NCI-H345 treated with DMSO at 0.1 percent for 48 hours (cell line): ENCODE results near the gene NUP50.
"Not testable (repeated sequence)": the region's sequence is repeated elsewhere in the genome, so short reads cannot be mapped to it uniquely, and the experiment has no call there.

Experiments used
- DNase-seq: peaks from one replicate; lab custom pipeline; 2025; ENCODE audit not compliant: unreplicated experiment; lab: John Stamatoyannopoulos, UW

The NUP50 gene

DNA sequence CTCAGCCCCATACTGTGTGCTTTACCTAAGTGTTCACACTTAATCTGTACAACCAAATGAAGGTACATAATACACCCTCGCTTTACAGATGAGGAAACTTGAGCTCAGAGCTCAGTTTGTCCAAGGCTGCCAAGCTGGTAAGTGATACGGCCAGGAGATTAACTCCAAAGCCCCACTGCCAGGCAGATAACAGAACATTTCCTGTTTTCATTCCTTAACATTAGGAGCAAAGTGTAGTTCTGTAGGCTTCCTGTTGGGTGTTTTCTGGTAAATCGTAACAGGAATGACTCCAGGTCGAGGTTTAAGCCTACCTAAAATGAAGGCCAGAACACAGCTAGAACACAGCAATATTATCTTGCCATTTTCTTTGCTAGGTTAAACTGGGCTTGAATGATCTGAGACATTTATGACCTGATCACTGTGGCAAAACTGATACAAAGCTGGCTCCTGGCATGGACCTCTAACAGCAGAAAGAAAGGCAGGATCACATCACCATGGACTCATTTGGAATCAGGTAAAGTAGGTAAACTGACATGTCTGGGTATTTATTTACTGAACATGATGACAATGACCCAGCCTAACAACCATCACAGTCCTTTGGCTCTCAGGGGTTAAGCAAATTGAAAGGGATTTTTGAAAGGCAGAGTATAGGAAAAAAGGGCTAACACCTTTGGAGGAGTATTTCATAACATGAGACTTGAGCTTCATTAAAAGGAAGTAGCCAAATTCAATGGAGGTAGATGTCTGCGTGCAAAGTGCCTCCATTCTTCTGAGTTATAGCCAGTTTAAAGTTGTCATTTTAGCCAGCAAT lies 3.9 kb upstream of the NUP50 start:
- no peak for DNase-seq

- no peak for DNase-seq
Observed at GRCh38 chr22:45162531-45162930, 1.2 kb upstream of the NUP50 start.

DNA sequence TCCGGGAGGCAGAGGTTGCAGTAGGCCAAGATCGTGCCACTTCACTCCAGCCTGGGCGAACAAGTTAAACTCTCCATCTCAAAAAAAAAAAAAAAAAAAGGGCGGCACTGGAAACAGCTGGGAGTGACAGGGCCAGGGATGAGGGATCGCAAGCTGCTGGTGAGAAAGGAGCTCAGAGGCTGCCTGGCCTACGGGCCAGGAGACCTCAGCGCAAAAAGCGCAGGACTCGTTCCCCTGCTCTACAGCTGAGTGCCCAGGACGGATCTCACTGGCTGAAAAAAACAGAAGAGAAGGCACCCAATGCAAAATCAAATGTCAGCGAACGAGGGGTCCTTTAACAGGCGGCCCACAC lies 650 bp upstream of the NUP50 start:
- DNase-seq, result no peak

DNA sequence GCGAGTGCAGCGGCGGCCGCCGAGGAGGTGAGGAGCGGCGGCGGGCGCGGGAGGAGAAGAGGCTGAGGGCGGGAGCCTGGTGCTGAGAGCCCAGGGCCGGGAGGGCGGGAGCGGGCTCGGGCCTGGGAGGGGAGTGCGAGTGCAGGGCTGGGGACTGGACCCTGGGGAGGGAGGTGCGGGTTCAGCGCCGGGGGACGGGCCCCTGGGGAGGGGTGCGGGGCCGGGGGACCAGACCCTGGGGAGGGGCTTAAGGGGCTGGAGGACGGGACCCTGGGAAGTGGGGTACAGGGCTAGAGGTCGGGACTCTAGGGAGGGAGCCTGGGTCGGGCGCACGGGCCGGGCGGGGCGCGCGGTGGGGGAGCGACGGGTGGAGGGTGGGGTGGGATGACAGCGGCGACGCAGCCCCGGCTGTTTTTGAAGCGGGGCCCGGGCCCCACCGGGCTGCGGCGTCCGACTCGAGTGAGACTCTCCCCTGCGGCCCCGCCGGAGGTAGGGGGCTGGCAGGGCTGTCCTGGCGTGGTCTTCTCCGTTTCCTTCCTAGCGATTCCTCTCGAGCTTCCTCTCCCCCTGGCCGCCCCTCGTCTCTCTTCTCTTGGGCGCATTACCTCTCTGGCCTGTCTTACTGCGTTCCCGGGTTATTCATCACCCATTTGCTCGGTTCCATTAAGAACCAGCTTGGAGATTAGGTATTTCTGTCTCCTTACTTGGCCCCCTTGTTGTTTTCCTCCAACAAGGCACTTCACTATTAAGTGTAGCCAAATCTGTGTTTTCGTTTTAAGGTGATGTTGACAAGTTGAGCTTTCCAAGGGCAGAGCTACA lies 754 bp downstream of the NUP50 start:
- DNase-seq, result no peak

- DNase-seq, result no peak
Observed at GRCh38 chr22:45166932-45167331, 3.2 kb downstream of the NUP50 start.

DNA sequence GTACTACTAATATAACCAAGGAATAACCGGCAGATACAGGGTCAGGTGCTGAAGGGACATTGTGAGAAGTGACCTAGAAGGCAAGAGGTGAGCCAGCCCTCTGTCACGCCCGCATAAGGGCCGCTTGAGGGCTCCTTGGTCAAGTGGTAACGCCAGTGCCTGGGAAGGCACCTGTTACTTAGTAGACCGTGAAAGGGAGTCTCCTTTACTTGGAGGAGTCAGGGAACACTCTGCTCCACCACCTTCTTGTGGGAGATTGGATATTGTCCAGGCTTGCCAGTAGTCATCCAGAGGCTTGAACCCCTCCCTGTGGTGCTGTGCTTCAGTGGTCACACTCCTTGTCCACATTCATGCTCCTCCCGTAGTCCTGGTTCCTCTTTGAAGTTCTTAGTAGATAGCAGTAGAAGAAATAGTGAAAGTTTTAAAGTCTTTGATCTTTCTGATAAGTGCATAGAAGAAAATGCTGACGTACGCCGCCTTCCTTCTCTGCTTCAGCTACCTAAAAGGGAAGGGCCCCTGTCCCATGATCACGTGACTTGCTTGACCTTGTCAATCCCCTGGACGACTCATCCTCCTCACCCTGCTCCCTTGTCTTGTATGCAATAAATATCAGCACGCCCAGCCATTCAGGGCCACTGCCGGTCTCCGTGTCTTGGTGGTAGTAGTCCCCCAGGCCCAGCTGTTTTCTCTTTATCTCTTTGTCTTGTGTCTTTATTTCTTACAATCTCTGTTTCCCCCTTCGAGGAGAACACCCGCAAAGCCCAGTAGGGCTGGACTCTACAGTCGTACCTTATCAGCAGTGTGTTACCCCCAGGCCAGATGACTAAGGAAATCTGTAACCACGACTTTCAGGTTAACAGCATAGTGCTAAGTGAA lies 6.1 kb downstream of the NUP50 start:
- DNase-seq, result no peak

GRCh38 chr22:45171830-45172229 lies 8.1 kb downstream of the NUP50 start:
- DNase-seq, result no peak

- no peak for DNase-seq
Observed at GRCh38 chr22:45172881-45173585, 9.3 kb downstream of the NUP50 start.

DNA sequence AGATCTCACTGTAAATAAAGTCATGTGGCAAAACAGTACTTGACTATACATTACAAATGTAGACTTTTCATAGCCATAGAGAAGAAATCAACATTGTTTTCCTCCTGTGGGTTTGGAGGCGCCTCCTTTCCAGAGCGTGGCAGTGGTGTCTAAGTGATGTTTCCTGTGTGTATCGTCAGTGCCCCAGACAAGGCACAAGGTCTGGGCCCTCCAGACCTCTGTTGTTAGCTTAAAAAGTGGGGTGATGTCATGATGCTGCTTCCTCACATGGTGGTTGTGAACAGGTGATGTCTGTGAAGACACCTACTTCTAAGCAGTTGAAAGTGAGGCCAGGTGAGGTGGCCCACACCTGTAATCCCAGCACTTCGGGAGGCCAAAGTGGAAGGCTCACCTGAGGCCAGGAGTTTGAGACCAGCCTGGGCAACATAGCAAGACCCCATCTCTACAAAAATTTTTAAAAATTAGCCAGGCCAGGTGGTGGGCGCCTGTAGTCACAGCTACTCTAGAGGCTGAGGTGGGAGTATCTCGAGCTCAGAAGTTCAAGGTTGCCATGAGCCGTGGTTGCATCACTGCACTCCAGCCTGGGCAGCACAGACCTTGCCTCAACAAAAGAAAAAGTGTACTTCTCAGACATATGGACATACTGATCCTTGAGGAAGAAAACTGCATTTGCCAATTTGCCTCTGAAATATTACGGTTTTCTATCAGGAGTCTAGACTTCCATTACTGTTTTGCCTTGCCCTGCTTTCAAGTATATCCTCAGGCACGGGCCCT lies 15.7 kb downstream of the NUP50 start:
- no peak for DNase-seq

DNA sequence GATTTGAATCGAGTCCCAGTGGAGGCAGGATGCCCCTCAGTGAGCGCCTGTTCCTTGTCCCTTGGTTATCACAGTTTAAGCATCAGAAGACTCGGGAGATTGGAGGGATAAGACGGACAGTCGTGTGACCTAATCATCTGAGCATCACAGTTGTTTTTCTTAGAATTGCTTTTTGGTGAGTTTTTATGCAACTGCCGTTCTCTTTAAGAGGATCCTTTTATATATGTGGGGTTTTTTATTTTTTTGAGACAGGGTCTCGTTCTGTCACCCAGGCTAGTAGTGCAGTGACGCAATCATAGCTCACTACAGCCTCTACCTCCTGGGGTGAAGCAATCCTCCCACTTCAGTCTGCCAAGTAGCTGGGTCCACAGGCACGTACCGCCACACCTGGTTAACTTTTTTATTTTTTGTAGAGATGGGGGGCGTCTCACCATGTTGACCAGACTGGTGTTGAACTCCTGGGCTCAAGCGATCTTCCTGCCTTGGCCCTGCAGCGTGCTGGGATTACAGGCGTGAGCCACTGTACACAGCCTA lies 16.5 kb downstream of the NUP50 start:
- DNase-seq, result no peak

DNA sequence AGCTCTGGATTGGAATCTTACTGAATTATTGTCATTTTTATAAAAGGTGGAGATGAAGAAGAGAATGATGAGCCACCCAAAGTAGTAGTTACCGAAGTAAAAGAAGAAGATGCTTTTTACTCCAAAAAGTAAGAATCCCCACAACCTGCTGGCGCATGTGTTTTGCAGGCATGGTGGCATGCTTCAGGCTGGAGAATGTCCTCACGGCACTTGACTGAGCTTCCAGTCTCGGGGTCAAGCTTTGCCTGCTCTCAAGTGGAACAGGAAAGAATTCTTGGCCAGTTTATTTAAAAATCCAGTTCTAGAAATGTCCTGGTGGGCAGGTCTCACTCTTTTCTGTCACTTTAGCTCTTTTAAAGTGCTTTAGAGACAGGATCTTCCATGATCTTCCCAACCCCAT lies 17.5 kb downstream of the NUP50 start:
- no peak for DNase-seq

DNA sequence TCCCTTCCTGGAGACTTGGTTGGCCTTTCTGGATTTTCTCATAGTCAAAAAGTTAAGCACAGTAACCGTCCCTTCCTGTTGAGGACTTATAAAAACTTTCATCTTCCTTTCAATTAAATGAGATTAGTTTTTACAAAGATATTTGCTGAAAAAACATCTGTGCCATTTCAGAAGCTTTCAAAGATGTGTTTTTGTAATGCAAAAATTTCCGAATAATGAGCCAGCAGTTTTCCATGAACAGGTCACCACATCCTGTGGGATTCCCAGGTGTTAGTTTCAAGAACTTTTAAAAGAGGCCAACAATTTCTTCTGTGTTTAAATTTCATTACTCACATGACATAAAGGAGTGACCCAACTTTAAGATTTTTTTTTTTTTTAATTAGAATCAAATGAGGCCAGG lies 18.0 kb downstream of the NUP50 start:
- no peak for DNase-seq

DNA sequence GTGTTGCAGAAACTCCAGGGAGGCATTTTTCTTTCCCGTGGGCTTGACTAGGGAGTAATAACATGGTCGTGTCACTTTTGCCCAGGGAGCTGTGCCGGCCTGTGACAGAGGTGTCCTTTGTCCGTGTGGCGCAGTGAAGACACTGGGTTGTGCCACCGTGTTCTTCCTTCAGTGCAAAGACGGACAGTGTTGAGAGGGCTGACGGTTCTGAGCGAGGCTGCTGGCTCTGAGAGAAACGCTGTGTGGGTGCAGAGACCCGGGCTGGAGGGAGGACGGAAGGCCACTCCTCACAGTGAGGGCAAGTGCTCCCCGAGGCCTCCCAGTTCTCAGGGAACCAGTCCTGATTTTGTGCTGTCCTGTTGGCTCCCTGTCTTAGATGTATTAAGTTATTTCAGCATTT lies 20.2 kb downstream of the NUP50 start:
- DNase-seq, result no peak

DNA sequence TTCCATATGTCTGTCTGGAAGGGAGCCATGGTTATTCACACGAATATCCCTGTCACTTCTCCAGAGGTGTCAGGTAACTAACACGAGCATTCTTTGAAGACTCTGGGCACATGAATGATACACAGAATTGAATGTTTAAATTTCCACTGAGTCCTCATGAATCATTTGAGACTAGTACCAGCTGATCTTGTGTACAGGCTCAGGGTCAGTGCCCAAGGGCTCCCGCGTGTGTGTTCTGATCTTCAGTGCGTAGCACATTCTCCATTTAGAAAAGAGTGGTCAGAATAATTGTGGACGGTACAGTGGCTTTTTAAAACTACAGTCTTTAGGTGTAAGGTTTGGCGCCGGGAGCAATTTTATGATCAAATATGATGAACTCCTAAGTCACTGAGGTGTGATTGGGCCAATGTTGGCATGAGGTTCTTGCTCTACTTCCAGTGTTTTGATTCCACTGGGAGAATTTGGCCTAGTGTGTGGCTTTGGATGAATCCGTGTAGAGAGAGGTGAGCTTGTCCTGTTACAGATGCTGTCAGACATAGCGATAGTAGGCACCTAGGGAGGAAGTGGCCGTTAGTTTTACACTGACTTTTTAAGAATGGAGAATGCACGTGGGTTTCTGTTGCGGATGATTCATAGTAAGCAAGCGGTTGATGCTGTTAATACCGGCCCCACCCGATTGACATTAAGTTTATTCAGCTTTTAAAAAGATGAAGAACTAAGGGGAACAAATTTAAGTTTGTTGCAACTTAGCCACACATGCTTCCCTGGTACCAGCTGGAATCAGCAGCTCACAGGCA lies 22.2 kb downstream of the NUP50 start:
- DNase-seq, result no peak

GRCh38 chr22:45187891-45188290 lies 24.2 kb downstream of the NUP50 start:
- no peak for DNase-seq

DNA sequence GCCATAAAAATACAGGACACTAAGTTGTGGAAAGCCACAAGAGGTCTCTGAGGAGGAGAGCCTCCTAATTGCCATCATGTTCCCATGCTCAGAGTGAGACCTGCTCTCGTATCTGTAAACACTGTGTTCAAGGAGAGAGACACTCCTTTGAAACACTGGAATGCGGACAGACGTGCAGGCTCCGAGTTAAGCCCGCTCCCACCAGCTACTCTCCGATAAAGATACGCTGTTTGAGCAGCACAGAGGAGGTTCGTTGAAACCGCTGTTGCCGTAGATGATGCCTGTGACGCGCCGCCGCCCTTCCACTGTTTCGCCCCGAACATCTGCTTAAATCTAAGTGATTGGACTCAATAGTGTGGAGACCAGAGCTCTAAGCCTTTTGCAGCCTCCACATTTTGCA lies 25.1 kb downstream of the NUP50 start:
- no peak for DNase-seq

DNA sequence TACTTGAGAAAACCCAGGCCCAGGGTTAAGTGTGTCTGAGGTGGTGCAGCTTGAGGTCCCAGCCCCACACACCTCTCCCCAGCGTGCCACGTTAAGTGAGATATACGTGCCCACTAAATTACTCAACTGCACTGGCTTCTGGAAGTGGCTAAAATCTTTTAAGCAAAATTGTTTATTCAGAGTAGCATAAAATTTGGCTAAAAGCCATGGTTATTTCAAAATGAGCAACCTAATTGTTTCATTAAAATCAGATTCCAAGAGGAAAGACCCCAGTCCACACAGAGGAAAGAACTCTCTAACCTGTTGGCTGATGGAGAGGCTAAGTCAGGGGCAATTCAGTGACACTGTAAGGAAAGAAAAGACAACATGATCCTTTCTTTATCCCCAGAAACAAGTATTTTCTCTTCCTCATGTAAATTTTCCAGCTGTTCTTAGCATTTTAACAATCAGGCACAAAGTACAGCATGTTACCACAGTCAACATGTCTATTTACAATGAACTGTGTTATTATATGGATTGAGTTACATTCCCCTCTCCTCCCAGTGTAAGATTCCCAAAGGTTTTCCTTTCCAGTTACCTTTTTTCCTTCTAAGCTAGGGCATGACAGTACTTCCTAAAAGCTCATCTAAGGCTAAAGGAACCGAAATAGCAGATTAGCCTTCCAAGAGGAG lies 26.6 kb downstream of the NUP50 start:
- DNase-seq, result no peak

- DNase-seq, result not testable (repeated sequence)
Observed at GRCh38 chr22:45191746-45192145, 28.0 kb downstream of the NUP50 start.
